Measurements from ENCODE around the gene SNX22. TPM values are rescaled to one million over a fixed set of nuclear protein-coding genes. Genes with fewer than 3 reads are reported as not detected.

SNX22 gene
- total RNA-seq, 1 experiment from 2014 or later, result 1.6 TPM

DNA sequence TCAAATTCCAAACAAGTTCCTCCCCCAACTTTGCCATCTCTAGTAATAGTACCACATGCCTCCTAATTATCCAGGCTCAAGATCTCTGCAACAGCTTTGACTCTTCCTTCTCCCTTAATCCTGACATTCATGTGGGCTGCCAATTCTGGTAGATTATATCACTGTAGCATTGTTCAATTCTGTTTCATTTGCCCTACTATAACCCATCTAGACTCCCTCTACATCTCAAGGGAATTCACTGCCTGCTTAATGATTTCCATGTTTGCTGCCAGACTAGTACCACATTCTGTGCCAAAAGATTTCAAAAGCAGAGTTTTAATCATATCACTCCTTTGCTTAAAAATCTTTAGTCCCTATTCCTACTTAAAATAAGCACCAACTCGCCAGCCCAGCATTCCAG is 45.9 kb downstream of the SNX22 start:
- H3K27ac Mint-ChIP-seq (ENCODE audit: unreplicated experiment), result no peak overlapping the region
- no peaks in the 10 kb centered on the region for H3K27me3 Mint-ChIP-seq (ENCODE audit: unreplicated experiment)
- no peak for DNase-seq
- intact Hi-C loops (cut with micrococcal nuclease; ENCODE audit: unreplicated experiment), result no loop called here
- CTCF ChIA-PET, result no interaction called here
- BruUV-seq (replicated peaks), result no TSS peak
- TF ChIP-seq, protein P1, sequence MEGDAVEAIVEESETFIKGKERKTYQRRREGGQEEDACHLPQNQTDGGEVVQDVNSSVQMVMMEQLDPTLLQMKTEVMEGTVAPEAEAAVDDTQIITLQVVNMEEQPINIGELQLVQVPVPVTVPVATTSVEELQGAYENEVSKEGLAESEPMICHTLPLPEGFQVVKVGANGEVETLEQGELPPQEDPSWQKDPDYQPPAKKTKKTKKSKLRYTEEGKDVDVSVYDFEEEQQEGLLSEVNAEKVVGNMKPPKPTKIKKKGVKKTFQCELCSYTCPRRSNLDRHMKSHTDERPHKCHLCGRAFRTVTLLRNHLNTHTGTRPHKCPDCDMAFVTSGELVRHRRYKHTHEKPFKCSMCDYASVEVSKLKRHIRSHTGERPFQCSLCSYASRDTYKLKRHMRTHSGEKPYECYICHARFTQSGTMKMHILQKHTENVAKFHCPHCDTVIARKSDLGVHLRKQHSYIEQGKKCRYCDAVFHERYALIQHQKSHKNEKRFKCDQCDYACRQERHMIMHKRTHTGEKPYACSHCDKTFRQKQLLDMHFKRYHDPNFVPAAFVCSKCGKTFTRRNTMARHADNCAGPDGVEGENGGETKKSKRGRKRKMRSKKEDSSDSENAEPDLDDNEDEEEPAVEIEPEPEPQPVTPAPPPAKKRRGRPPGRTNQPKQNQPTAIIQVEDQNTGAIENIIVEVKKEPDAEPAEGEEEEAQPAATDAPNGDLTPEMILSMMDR (IDR thresholded peaks at IDR 0.05; ENCODE audit: unreplicated experiment), result no peak
- H3K36me3 Mint-ChIP-seq (ENCODE audit: insufficient read depth, unreplicated experiment), result peaks cover 14% of the 10 kb centered on the region
- no peaks in the 10 kb centered on the region for H3K4me1 Mint-ChIP-seq (ENCODE audit: low read depth, unreplicated experiment)
- no peak overlapping the region for H3K4me3 Mint-ChIP-seq (ENCODE audit: low read depth, unreplicated experiment)
- H3K9me3 Mint-ChIP-seq (ENCODE audit: low read depth, unreplicated experiment), result no peaks in the 10 kb centered on the region

DNA sequence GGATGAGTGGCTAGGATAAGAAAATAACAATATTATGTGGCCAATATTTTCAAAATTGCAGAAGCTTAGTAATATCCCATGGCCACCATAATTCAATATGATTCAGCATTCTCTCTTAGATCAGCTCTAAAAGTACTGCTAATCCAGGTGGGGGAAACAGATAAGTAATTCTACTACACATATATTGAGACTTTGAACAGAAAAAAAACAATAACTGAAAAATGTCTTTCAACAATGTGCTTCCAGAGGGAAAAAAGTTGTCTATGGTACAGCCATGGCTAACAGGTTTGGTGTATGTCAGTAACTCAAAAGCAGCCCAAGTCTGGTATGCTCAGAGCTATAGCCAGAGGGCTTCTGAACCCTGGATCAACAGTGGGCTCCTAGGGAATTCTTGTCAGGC is 53.7 kb downstream of the SNX22 start:
- no peak for DNase-seq
- CTCF ChIA-PET, result no interaction called here

More for the DNA sequence above, 53.7 kb downstream of the SNX22 start:
- intact Hi-C loops (cut with micrococcal nuclease; ENCODE audit: unreplicated experiment), result no loop called here
- no peak overlapping the region for H3K4me3 Mint-ChIP-seq (ENCODE audit: low read depth, unreplicated experiment)
- no TSS peak for BruUV-seq (replicated peaks)
- H3K27me3 Mint-ChIP-seq (ENCODE audit: unreplicated experiment), result no peaks in the 10 kb centered on the region
- no peaks in the 10 kb centered on the region for H3K9me3 Mint-ChIP-seq (ENCODE audit: low read depth, unreplicated experiment)
- peaks cover 14% of the 10 kb centered on the region for H3K36me3 Mint-ChIP-seq (ENCODE audit: insufficient read depth, unreplicated experiment)
- peaks cover 7% of the 10 kb centered on the region for H3K4me1 Mint-ChIP-seq (ENCODE audit: low read depth, unreplicated experiment)
- TF ChIP-seq, protein P1 (IDR thresholded peaks at IDR 0.05; ENCODE audit: unreplicated experiment), result no peak
- no peak overlapping the region for H3K27ac Mint-ChIP-seq (ENCODE audit: unreplicated experiment)

Other genes with a start within 250 kb of the SNX22 start
- 1.1 and 1.5 TPM in 2 replicates for gene DAPK2, start 105.2 kb upstream of the SNX22 start, total RNA-seq (2022)
- 73.2 and 86.0 TPM in 2 replicates for gene CIAO2A, start 57.9 kb upstream of the SNX22 start, total RNA-seq (2022)
- 108 and 119 TPM in 2 replicates for gene SNX1, start 55.7 kb upstream of the SNX22 start, total RNA-seq (2022)
- gene PPIB, start 11.3 kb downstream of the SNX22 start, total RNA-seq (2022), result 682 and 690 TPM in 2 replicates
- 23.9 and 26.7 TPM in 2 replicates for gene CSNK1G1, start 204.4 kb downstream of the SNX22 start, total RNA-seq (2022)
- 53.0 and 55.8 TPM in 2 replicates for gene PCLAF, start 229.7 kb downstream of the SNX22 start, total RNA-seq (2022)
- 28.5 and 30.1 TPM in 2 replicates for gene TRIP4, start 236.1 kb downstream of the SNX22 start, total RNA-seq (2022)